SU-DHL-6 (cell line): ENCODE results near the gene SERTAD3.

Source experiments
- EZH2phosphoT487 ChIP-seq: fragments of 200-600 bp; sonication (generic), shearing (Covaris generic); conservative IDR thresholded peaks from 2 replicates; pipeline ENCODE4 v1.6.1; 2018; ENCODE audit warnings: mild to moderate bottlenecking, antibody characterized with exemption, low read length, moderate library complexity, mixed read lengths
- TF ChIP-seq, protein P1 (sequence below): fragments of 200-600 bp; sonication (generic); IDR thresholded peaks from one replicate; pipeline ENCODE4 v1.5.1; 2017; ENCODE audit warnings: antibody characterized with exemption, mild to moderate bottlenecking, low read length, moderate library complexity; ENCODE audit not compliant: insufficient read depth, poor library complexity, severe bottlenecking

DNA sequence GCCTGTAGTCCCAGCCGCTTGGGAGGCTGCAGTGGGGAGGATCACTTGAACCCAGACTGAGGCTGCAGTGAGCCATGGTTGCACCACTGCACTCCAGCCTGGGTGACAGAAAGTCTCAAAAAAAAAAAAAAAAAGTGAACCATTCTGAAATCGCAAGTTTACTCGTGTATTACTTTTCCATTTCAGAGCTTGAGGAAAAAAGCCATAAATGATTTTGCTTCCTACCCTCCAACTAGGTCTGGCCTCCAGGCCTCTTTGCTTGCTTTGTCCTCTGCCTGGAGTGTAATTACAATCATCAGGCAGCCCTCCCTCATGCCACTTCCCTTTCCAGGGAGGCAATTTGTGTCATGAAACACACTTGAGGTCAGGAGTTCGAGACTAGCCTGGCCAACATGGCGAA is 12.9 kb upstream of the SERTAD3 start:
- TF ChIP-seq, protein P1, sequence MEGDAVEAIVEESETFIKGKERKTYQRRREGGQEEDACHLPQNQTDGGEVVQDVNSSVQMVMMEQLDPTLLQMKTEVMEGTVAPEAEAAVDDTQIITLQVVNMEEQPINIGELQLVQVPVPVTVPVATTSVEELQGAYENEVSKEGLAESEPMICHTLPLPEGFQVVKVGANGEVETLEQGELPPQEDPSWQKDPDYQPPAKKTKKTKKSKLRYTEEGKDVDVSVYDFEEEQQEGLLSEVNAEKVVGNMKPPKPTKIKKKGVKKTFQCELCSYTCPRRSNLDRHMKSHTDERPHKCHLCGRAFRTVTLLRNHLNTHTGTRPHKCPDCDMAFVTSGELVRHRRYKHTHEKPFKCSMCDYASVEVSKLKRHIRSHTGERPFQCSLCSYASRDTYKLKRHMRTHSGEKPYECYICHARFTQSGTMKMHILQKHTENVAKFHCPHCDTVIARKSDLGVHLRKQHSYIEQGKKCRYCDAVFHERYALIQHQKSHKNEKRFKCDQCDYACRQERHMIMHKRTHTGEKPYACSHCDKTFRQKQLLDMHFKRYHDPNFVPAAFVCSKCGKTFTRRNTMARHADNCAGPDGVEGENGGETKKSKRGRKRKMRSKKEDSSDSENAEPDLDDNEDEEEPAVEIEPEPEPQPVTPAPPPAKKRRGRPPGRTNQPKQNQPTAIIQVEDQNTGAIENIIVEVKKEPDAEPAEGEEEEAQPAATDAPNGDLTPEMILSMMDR, result no peak
- TF ChIP-seq EZH2phosphoT487, result no peak
